ENCODE measurements around the gene DDX1.

- TF ChIP-seq CTCF (conservative IDR thresholded peaks at IDR 0.05; ENCODE audit: low read length) (no peak), EZH2phosphoT487 (IDR thresholded peaks at IDR 0.05; ENCODE audit: borderline replicate concordance, low read depth, low read length) (no peak)
Observed at GRCh38 chr2:15630978-15631719, 39.5 kb downstream of the DDX1 start.
